PFSK-1 (cell line): ENCODE results near the gene CNTNAP3. TPM values are rescaled to one million over a fixed set of nuclear protein-coding genes. Genes with fewer than 3 reads are reported as not detected.
"Not testable (repeated sequence)": the region's sequence is repeated elsewhere in the genome, so short reads cannot be mapped to it uniquely, and the experiment has no call there.

Experiments used
- FOXP2 ChIP-seq: optimal IDR thresholded peaks from 2 replicates; pipeline ENCODE3; 2011; ENCODE audit warnings: borderline replicate concordance, control low read depth, inconsistent platforms; ENCODE audit not compliant: insufficient read depth; ENCODE audit errors: extremely low read length, extremely low read depth
- POLR2AphosphoS5 ChIP-seq: IDR thresholded peaks from 2 replicates; pipeline ENCODE4 v1.6.1; 2012; ENCODE audit warnings: low read depth, mild to moderate bottlenecking, control low read depth, low read length, moderate library complexity
- SIN3A ChIP-seq: IDR thresholded peaks from 2 replicates; pipeline ENCODE4 v1.6.1; 2012; ENCODE audit warnings: mild to moderate bottlenecking, low read length, moderate library complexity, borderline replicate concordance; ENCODE audit not compliant: insufficient read depth
- TAF1 ChIP-seq: IDR thresholded peaks from 2 replicates; pipeline ENCODE4 v1.6.1; 2012; ENCODE audit warnings: low read length, control low read depth, borderline replicate concordance; ENCODE audit not compliant: insufficient read depth
- polyA plus RNA-seq: library from polyadenylated mRNA; unstranded; fragments of >200 nt; gene quantifications from one replicate; pipeline ENCODE4 v1.2.1, GENCODE V29; 2012; ENCODE audit warnings: low read depth, missing spikeins; ENCODE audit not compliant: insufficient read length
- TF ChIP-seq, protein P1 (sequence below), 2 experiments: IDR thresholded peaks; 2 replicates each; pipeline versions ENCODE4 v1.6.1 to v1.8.0; 2011 to 2012; ENCODE audit warnings: low read depth in 2 of 2, low read length in 2 of 2, control low read depth in 1 of 2, inconsistent platforms in 1 of 2, mild to moderate bottlenecking in 1 of 2, moderate library complexity in 1 of 2; ENCODE audit not compliant: insufficient read depth in 1 of 2

CNTNAP3 gene
- polyA plus RNA-seq = 0.67 TPM

DNA sequence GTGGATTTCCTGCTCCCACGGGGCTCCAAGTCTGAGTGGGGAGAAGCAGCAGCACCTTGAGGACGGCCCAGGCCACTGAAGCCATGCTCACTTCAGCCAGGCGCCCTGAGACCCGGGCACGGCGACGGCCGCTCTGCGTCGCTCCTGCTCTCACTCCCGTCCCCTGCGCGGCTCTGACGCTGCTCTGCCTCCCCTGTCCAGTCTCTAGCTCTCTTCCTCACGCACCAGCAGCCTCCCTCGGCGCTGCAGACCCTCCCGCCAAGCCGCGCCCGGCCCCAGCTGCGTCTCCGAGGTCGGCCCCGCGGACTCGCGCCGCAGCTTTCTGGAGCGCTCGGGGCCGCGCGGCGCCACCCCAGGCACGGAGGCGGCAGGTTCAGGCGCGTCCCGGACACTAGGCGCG, at the start of gene CNTNAP3:
Gene CNTNAP3, minus strand, starts transcription at position 188 of the 400 bp plus-strand sequence. Its CDS starts 103 bp downstream, at position 85.
- not testable (repeated sequence) for TF ChIP-seq SIN3A, POLR2AphosphoS5
- TF ChIP-seq, protein P1, sequence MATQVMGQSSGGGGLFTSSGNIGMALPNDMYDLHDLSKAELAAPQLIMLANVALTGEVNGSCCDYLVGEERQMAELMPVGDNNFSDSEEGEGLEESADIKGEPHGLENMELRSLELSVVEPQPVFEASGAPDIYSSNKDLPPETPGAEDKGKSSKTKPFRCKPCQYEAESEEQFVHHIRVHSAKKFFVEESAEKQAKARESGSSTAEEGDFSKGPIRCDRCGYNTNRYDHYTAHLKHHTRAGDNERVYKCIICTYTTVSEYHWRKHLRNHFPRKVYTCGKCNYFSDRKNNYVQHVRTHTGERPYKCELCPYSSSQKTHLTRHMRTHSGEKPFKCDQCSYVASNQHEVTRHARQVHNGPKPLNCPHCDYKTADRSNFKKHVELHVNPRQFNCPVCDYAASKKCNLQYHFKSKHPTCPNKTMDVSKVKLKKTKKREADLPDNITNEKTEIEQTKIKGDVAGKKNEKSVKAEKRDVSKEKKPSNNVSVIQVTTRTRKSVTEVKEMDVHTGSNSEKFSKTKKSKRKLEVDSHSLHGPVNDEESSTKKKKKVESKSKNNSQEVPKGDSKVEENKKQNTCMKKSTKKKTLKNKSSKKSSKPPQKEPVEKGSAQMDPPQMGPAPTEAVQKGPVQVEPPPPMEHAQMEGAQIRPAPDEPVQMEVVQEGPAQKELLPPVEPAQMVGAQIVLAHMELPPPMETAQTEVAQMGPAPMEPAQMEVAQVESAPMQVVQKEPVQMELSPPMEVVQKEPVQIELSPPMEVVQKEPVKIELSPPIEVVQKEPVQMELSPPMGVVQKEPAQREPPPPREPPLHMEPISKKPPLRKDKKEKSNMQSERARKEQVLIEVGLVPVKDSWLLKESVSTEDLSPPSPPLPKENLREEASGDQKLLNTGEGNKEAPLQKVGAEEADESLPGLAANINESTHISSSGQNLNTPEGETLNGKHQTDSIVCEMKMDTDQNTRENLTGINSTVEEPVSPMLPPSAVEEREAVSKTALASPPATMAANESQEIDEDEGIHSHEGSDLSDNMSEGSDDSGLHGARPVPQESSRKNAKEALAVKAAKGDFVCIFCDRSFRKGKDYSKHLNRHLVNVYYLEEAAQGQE (IDR thresholded peaks at IDR 0.05; ENCODE audit: insufficient read depth in 1 of 2, low read depth in 2 of 2, low read length in 2 of 2) = not testable (repeated sequence)

DNA sequence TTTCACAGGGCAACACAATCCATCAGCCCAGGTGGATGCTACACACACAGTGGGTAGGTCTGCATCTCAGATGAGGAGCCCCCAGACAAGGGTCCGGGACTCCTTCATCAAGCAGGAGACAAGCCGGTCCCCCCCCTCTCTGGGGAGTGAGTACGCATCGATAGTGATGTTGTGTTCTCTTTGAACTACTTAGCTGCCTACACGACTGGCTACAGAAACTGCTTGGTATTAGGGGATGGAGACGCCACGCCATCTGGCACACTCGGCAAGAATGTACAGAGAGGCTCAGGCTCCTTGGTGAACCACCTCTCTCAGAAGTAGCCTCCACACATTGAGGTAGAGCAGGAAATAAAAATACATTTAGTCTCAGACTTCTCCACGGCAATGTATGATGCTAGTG, 179.8 kb downstream of the CNTNAP3 start:
- TF ChIP-seq POLR2AphosphoS5 (no peak), SIN3A (no peak), FOXP2 (no peak), TAF1 (no peak)
- TF ChIP-seq, protein P1 (IDR thresholded peaks at IDR 0.05; ENCODE audit: insufficient read depth in 1 of 2, low read depth in 2 of 2, low read length in 2 of 2) = no peak
